Measurements from ENCODE around the gene B4GALT6. TPM values are rescaled to one million over a fixed set of nuclear protein-coding genes. Genes with fewer than 3 reads are reported as not detected.

Gene B4GALT6
- total and polyA plus RNA-seq, 2 of the 13 experiments (the other 11 are each of a cell fraction or from before 2014, with no cell fraction given) = 1.9 to 3.3 TPM

DNA sequence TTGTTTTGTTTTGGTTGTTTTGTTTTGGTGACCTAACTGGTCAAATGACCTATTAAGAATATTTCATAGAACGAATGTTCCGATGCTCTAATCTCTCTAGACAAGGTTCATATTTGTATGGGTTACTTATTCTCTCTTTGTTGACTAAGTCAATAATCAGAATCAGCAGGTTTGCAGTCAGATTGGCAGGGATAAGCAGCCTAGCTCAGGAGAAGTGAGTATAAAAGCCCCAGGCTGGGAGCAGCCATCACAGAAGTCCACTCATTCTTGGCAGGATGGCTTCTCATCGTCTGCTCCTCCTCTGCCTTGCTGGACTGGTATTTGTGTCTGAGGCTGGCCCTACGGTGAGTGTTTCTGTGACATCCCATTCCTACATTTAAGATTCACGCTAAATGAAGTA is 92.8 kb downstream of the B4GALT6 start, which contains the start of gene TTR (continued):
- TF ChIP-seq USF2 (IDR thresholded peaks at IDR 0.05; ENCODE audit: low read depth, low read length) = no peak
- no peak for TF ChIP-seq USF2 (CRISPR knock-in tag; IDR thresholded peaks at IDR 0.05; ENCODE audit: borderline replicate concordance)
- TF ChIP-seq, protein P1, sequence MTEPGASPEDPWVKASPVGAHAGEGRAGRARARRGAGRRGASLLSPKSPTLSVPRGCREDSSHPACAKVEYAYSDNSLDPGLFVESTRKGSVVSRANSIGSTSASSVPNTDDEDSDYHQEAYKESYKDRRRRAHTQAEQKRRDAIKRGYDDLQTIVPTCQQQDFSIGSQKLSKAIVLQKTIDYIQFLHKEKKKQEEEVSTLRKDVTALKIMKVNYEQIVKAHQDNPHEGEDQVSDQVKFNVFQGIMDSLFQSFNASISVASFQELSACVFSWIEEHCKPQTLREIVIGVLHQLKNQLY (CRISPR knock-in tag; IDR thresholded peaks at IDR 0.05) = no peak
- TF ChIP-seq DNMT1 (CRISPR knock-in tag; IDR thresholded peaks at IDR 0.05) = no peak
- TF ChIP-seq ATF1 (CRISPR knock-in tag; IDR thresholded peaks at IDR 0.05) = no peak
- TF ChIP-seq ZNF550 (CRISPR knock-in tag; IDR thresholded peaks at IDR 0.05; ENCODE audit: borderline replicate concordance) = no peak
- no peak for TF ChIP-seq TMF1 (CRISPR knock-in tag; IDR thresholded peaks at IDR 0.05; ENCODE audit: low read depth)
- TF ChIP-seq AKAP8 (CRISPR knock-in tag; IDR thresholded peaks at IDR 0.05) = no peak
- no peak for TF ChIP-seq PAF1 (CRISPR knock-in tag; IDR thresholded peaks at IDR 0.05)
- TF ChIP-seq ZNF251 (CRISPR knock-in tag; IDR thresholded peaks at IDR 0.05) = no peak
- TF ChIP-seq KLF16 (CRISPR knock-in tag; IDR thresholded peaks at IDR 0.05) = no peak
- TF ChIP-seq SRSF9 (IDR thresholded peaks at IDR 0.05; ENCODE audit: borderline replicate concordance, insufficient read depth, low read depth, low read length, poor library complexity, severe bottlenecking) = no peak
- TF ChIP-seq RELA (CRISPR knock-in tag; IDR thresholded peaks at IDR 0.05) = no peak
- TF ChIP-seq ZBTB39 (CRISPR knock-in tag; IDR thresholded peaks at IDR 0.05) = no peak
- no peak for TF ChIP-seq ZNF276 (CRISPR knock-in tag; IDR thresholded peaks at IDR 0.05; ENCODE audit: low read depth)
- TF ChIP-seq ZSCAN9 (CRISPR knock-in tag; IDR thresholded peaks at IDR 0.05; ENCODE audit: borderline replicate concordance) = no peak
- TF ChIP-seq ZNF549 (CRISPR knock-in tag; IDR thresholded peaks at IDR 0.05) = no peak
- TF ChIP-seq ZNF776 (CRISPR knock-in tag; IDR thresholded peaks at IDR 0.05) = no peak
- no peak for TF ChIP-seq ZSCAN12 (CRISPR knock-in tag; IDR thresholded peaks at IDR 0.05)
- TF ChIP-seq CBFB (CRISPR knock-in tag; IDR thresholded peaks at IDR 0.05) = no peak
- no peak for TF ChIP-seq ZNF280B (CRISPR knock-in tag; IDR thresholded peaks at IDR 0.05; ENCODE audit: borderline replicate concordance)
- no peak for TF ChIP-seq ZNF343 (CRISPR knock-in tag; IDR thresholded peaks at IDR 0.05)
- TF ChIP-seq MTA3 (CRISPR knock-in tag; IDR thresholded peaks at IDR 0.05) = no peak

Data from HepG2 (cell line).